NCI-H1930 (cell line): ENCODE results near the gene TBC1D10A.

Source experiments
- DNase-seq, 2 experiments: peaks; one replicate each; lab custom pipeline; 2025; lab: John Stamatoyannopoulos, UW

TBC1D10A gene

DNA sequence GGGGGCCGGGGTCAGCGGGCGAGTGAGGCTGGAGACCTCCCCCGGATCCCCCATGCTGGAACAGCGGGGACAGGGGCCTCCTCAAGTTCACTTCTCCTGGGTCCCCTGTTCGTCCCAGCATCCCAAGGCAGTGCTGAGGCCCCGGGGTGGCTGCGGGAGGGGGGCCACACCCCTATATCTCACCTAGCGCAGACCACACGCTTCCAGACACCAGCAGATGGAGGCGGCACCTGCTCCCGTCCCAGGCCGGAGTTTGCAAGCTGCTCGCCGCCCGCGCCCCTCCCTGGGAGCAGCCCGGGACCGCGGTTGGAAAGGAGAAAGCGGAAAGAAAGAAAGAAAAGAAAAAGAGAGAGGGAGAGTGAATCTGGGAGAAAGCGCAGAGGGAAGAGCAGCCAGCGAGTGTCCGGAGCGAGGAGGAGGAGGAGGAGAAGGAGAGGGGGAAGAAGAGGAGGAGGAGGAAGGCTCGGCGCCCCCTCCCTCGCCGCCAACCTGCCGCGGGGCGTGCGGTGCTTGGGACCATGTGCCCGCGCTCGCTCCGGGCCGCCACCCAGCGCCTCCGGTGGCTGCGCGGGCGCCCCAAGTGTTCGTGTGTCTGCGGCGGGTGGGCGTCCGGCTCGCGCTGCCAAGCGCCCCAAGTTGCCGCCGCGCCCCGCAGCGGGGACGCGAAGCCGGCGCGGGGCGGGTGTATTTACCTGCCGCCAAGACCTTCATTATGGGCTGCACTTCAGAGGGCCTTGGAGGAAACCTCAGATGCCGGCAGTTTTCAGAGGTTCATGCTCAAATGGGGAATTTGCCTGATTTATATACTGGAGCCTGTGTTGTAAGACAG, 80.5 kb downstream of the TBC1D10A start, which contains the start of gene LIF:
LIF (minus strand) TSS at position 775 of the 829 bp plus-strand sequence; CDS start at position 711, 64 bp downstream.
- DNase-seq: no peak

DNA sequence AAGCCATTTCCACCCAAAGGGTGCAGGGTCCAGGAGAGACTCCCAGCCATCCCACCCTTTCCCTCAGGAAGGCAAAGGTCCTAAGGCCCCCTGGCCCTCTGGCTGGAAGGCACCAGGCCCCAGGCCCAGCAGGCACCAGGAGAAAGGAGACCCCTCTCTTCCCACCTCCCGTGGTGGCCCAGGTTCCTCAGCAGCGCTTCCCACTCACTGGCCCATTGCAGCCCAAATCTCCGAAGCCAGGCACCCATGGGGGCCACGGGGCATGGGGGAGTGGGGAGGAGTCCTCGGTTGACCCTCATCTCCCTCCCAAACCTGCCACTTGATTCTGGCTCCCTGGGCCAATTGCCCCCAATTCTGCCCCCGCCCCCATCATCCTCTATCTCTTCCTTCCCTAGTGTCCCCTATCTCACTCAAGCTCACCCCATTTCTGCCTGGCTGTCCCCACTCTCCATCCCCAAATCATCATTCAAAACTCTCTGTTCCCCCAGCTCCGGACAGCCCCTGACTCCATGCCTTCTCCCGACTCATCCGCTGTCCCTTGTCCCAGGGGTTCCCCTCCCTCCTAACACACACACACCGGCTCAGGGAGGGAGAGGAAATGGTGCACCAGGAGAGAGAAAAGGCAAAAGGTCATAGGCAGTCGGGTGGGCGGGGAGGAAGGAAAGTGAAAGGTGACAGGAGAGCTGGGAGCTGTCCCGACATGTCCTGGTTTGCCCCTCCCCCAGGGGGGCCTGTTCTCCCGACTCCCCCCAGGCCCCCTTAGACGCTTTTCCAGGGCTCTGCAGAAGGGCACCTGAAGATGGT, 81.4 kb downstream of the TBC1D10A start:
- DNase-seq: no peak

GRCh38 chr22:30244641-30245040, 82.1 kb downstream of the TBC1D10A start:
- DNase-seq: no peak

DNA sequence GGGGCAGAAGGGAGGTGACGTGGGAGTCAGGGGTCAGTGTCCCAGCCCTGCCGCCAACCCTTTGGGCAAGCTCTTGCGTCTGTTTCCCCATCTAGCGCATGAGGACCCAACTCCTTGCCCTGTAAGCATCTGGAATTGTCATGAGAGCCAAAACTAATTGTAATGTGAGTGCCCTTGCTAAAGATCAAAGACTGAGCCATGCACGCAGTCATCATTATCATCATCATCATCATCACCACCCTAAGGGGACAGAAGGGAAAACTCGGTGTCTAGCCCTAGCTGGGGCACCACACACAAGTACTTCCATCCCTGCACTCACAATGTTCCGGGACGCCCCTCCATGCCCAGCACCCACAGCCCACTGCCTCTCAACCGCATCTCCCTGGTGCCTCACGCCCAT, 82.7 kb downstream of the TBC1D10A start:
- DNase-seq: no peak

GRCh38 chr22:30243661-30244060, 83.1 kb downstream of the TBC1D10A start:
- no peak for DNase-seq
